GM12878 (cell line): ENCODE results near the gene CD68. TPM values are rescaled to one million over a fixed set of nuclear protein-coding genes. Genes with fewer than 3 reads are reported as not detected.

ENCODE experiments used
- ASH2L ChIP-seq: fragments of 300-600, 200-600 bp; sonication (generic); IDR thresholded peaks from 2 replicates; pipeline ENCODE4 v1.6.1; 2017; ENCODE audit warnings: low read depth, mild to moderate bottlenecking, borderline replicate concordance
- CBFB ChIP-seq: IDR thresholded peaks from 2 replicates; pipeline ENCODE4 v1.6.1; 2016; ENCODE audit warnings: antibody characterized with exemption, low read depth
- CUX1 ChIP-seq: IDR thresholded peaks from 2 replicates; pipeline ENCODE4 v1.6.1; 2012; ENCODE audit warnings: improper control_type of control experiment, low read depth, low read length; ENCODE audit not compliant: insufficient replicate concordance
- FOXM1 ChIP-seq: IDR thresholded peaks from 2 replicates; pipeline ENCODE4 v1.6.1; 2012; ENCODE audit warnings: low read depth, mild to moderate bottlenecking, inconsistent platforms, low read length, moderate library complexity
- IRF5 ChIP-seq: fragments of 450-650 bp; IDR thresholded peaks from 2 replicates; pipeline ENCODE4 v1.6.1; 2017; ENCODE audit warnings: borderline replicate concordance
- JUND ChIP-seq: IDR thresholded peaks from 2 replicates; pipeline ENCODE4 v1.6.1; 2012; ENCODE audit warnings: low read depth, mild to moderate bottlenecking, low read length, improper control_type of control experiment, moderate library complexity
- MTA3 ChIP-seq: IDR thresholded peaks from 2 replicates; pipeline ENCODE4 v1.6.1; 2012; ENCODE audit warnings: low read length, inconsistent platforms, borderline replicate concordance
- POLR2A ChIP-seq: IDR thresholded peaks from 2 replicates; pipeline ENCODE4 v1.6.1; 2011; ENCODE audit warnings: low read depth, mild to moderate bottlenecking, low read length
- RELA ChIP-seq: fragments of 450-650 bp; IDR thresholded peaks from 2 replicates; pipeline ENCODE4 v1.8.0; 2014; ENCODE audit warnings: borderline replicate concordance; ENCODE audit not compliant: partially characterized antibody
- REST ChIP-seq: IDR thresholded peaks from 2 replicates; pipeline ENCODE4 v1.6.1; 2012; ENCODE audit warnings: mild to moderate bottlenecking, low read depth, low read length
- RFX5 ChIP-seq: IDR thresholded peaks from 2 replicates; pipeline ENCODE4 v1.6.1; 2011; ENCODE audit warnings: low read depth, low read length, improper control_type of control experiment
- SIN3A ChIP-seq: IDR thresholded peaks from 2 replicates; pipeline ENCODE4 v1.6.1; 2012; ENCODE audit warnings: low read depth, low read length, improper control_type of control experiment
- SIX5 ChIP-seq: IDR thresholded peaks from 2 replicates; pipeline ENCODE4 v1.6.1; 2011; ENCODE audit warnings: mild to moderate bottlenecking, low read depth, low read length, moderate library complexity; ENCODE audit not compliant: severe bottlenecking
- SUZ12 ChIP-seq: fragments of 200-600 bp; sonication (generic); IDR thresholded peaks from one replicate; pipeline ENCODE4 v1.6.1; 2018; ENCODE audit warnings: antibody characterized with exemption, mild to moderate bottlenecking; ENCODE audit not compliant: unreplicated experiment
- TCF7 ChIP-seq: IDR thresholded peaks from 2 replicates; pipeline ENCODE4 v1.6.1; 2014; ENCODE audit warnings: antibody characterized with exemption, borderline replicate concordance
- ZBTB11 ChIP-seq: fragments of 450-650 bp; formaldehyde crosslinking; IDR thresholded peaks from 2 replicates; pipeline ENCODE4 v1.5.0; 2022; ENCODE audit warnings: mild to moderate bottlenecking, missing genetic modification characterization
- polyA plus RNA-seq, 11 experiments: library from polyadenylated mRNA; depleted of rRNA in 4 of 11; unstranded in 6 of 11; stranded (reverse) in 5 of 11; fragments of >200 nt; fragmentation: Nextera tagmentation in 4 of 11; fragmentation: Illumina TruSeq in 1 of 11; extraction: Ambion mirVana in 4 of 11; extraction: Trizol in 1 of 11; gene quantifications; 1 replicate in 1 of 11; 2 replicates in 10 of 11; pipeline versions ENCODE4 v1.2.1 to v1.2.3, GENCODE V29; 2011 to 2016; ENCODE audit warnings: inconsistent platforms in 2 of 11, missing spikeins in 2 of 11, low read depth in 1 of 11
- total RNA-seq, 4 experiments: library from RNA; depleted of rRNA in 3 of 4; stranded (reverse); fragments of >200 nt in 3 of 4; fragmentation: Illumina TruSeq in 1 of 4; extraction: Trizol in 1 of 4; gene quantifications; 2 replicates each; pipeline versions ENCODE4 v1.2.1 to v1.2.3, GENCODE V29; 2013 to 2021

Gene CD68
- total and polyA plus RNA-seq, 10 of the 15 experiments (the other 5 are each of a cell fraction or from before 2014, with no cell fraction given): 2.6 to 6.9 (median 3.8) TPM

GRCh38 chr17:7579001-7579833 lies at the start of gene CD68 (continued):
- no peak for TF ChIP-seq ZBTB11
- TF ChIP-seq SIX5: no peak
- TF ChIP-seq ASH2L: no peak
- no peak for TF ChIP-seq RELA
- no peak for TF ChIP-seq RFX5
- peak; percentile 99 for TF ChIP-seq MTA3
- TF ChIP-seq CUX1: peak; percentile 62
- peak; percentile 76 for TF ChIP-seq FOXM1
- TF ChIP-seq TCF7: no peak
- TF ChIP-seq IRF5: no peak
- no peak for TF ChIP-seq REST
- TF ChIP-seq POLR2A: peak; percentile 83
- no peak for TF ChIP-seq SIN3A
- TF ChIP-seq JUND: no peak
- TF ChIP-seq SUZ12: no peak
- peak; percentile 42; the same call in 1 of the 2 replicates for TF ChIP-seq CBFB
